ENCODE data around the gene NUCKS1.

DNA sequence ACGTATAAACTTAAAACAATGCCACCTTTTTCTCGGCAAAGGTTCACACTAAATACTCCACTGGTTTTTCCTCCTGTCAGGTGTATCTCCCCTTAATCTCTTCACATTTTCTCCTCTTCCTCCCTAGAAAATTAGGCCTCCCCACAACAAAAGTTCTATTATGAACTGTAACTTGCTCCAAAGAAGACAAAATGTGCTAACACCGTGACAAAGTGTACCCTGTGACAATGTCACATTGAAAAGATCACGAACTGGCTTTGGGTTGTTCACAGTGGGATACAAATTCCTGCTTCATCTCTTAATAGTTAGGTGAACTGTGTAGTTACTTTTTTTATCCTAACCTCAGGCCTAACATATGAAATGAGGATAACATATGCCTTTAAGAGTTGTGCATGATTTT, 6.0 kb downstream of the NUCKS1 start:
- TF ChIP-seq, protein P1, sequence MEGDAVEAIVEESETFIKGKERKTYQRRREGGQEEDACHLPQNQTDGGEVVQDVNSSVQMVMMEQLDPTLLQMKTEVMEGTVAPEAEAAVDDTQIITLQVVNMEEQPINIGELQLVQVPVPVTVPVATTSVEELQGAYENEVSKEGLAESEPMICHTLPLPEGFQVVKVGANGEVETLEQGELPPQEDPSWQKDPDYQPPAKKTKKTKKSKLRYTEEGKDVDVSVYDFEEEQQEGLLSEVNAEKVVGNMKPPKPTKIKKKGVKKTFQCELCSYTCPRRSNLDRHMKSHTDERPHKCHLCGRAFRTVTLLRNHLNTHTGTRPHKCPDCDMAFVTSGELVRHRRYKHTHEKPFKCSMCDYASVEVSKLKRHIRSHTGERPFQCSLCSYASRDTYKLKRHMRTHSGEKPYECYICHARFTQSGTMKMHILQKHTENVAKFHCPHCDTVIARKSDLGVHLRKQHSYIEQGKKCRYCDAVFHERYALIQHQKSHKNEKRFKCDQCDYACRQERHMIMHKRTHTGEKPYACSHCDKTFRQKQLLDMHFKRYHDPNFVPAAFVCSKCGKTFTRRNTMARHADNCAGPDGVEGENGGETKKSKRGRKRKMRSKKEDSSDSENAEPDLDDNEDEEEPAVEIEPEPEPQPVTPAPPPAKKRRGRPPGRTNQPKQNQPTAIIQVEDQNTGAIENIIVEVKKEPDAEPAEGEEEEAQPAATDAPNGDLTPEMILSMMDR (IDR thresholded peaks at IDR 0.05), result no peak
- TF ChIP-seq POLR2A (IDR thresholded peaks at IDR 0.05) (no peak), EP300 (IDR thresholded peaks at IDR 0.05) (no peak)
